NCI-H526 (cell line): ENCODE results near the gene HRH1.
"Not testable (repeated sequence)": the region's sequence is repeated elsewhere in the genome, so short reads cannot be mapped to it uniquely, and the experiment has no call there.

Experiments used
- DNase-seq, 2 experiments: peaks; one replicate each; lab custom pipeline; 2025; lab: John Stamatoyannopoulos, UW

The HRH1 gene, protein sequence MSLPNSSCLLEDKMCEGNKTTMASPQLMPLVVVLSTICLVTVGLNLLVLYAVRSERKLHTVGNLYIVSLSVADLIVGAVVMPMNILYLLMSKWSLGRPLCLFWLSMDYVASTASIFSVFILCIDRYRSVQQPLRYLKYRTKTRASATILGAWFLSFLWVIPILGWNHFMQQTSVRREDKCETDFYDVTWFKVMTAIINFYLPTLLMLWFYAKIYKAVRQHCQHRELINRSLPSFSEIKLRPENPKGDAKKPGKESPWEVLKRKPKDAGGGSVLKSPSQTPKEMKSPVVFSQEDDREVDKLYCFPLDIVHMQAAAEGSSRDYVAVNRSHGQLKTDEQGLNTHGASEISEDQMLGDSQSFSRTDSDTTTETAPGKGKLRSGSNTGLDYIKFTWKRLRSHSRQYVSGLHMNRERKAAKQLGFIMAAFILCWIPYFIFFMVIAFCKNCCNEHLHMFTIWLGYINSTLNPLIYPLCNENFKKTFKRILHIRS

DNA sequence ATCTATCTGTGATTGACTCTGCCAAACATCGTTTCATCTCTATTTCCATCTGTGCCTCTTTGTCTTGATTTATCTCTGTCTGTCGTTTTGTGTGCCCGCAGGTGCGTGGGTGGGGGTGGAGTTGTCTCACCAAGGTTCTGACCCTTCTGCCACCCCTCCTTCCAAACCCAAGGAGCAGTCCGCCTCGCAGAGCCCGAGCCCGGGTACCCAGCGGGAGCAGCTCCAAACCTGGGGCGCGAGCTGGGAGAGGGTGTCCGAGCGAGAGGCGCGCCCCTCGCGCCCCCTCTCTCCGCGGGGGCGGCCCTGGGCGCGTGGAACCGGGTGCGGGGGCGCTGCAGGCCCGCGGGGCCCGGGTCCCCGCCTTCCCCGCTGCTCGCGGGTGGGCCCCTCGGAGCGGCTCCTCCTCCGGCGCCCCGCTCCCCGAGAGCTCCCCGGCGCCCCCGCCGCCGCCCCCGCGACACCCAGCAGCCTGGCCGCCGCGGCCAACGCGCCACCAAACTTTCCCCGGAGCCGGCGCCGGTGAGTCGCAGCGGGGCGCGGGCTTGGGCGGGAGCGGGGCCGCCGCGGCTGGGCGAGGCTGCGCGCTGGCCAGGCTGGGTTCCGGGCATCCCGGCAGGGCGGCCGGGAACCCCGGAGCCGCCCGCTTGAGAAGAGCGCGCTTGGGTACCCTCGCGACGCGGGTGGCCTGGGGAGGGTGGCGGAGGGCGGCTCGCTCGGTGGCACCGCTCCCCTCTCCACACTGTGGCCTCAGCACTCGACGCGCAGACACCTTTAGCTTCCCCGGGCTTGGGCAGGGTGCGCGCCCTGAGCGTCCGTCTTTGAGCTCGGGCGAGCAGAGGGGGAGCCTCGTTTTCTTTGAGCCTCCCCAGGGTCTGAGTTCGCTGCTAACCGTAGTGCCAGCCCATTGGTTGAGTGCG, at the start of gene HRH1:
TSS of gene HRH1 (plus strand) at position 458 of the 917 bp plus-strand sequence. CDS start 104,545 bp downstream, outside the sequence.
- DNase-seq, result peak in 1 of 2 experiments; percentile 36

DNA sequence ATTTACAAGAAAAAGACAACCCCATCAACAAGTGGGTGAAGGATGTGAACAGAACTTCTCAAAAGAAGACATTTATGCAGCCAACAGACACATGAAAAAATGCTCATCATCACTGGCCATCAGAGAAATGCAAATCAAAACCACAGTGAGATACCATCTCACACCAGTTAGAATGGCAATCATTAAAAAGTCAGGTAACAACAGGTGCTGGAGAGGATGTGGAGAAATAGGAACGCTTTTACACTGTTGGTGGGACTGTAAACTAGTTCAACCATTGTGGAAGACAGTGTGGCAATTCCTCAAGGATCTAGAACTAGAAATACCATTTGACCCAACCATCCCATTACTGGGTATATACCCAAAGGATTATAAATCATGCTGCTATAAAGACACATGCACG, 41.0 kb upstream of the HRH1 start:
- DNase-seq, result not testable (repeated sequence)

DNA sequence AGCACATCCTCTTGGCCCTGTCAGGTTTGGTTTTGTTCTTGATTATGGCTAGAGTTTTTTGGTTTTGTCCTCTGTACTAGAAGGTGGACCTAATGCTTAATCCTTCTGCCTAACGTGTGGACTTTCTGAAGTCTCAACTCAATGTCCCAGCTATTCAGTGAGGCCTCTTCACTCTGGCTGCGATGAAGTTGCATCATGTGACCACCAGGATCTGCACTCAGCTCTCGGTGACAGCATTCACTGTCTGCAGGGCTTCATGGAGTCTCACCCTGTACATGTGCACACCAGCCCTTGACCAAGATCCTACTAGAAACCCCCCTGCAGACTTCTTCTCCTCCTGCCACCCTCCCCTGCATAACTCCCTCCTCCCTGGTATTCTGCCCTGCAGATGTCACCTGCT, 38.7 kb upstream of the HRH1 start:
- DNase-seq, result no peak

DNA sequence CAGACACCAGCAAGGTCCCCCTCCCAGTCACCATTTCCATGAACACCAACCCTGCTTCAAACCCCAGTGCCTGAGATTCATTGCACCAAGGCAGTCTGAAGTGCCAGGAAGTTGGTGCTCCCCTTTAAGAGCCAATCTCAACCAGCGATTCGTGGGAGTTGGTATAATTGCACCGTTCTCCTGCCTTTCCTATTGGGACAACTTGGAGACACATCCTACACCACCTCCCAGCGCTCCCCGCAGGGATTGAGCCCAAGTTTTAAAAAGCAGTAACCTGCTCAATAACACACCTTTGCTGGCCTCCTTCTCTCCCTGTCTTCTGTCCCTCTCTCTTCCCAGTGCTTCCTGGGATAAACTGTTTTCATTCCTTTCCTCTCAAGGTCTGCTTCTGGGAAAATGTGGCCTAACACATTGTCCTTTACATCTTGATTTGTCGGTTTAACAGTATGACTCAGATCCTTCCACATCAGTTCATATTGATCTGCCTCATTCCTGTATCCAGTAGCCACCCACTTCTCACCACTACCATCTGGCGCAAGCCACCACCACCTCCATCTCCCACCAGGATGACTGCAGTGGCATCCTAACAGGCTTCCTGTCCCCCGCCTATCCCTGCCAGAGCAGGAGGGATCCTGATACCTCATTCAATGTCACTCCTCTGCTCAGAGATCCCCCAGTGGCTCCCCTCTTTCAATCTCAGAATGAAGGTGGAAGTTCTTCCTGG, 37.8 kb upstream of the HRH1 start:
- no peak for DNase-seq

DNA sequence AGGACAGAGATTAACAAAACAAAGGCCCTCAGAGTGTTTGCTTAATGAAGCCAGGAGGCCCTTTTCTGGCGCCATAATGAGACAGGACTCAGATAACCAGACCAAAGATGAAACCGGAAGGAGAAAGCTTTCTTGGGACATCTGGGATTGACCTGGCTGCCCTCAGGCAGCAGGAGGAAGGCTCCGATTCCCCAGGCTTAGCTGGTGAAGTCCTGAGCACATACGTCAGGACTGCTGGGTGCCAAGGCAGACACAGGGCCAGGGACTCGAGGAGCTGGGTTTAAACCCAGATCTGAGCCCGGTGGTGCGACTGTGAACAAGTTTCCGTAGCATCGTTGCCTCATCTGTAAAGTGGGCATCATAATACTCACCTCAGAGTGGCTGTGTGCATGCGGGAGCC, 36.7 kb upstream of the HRH1 start:
- DNase-seq, result no peak

DNA sequence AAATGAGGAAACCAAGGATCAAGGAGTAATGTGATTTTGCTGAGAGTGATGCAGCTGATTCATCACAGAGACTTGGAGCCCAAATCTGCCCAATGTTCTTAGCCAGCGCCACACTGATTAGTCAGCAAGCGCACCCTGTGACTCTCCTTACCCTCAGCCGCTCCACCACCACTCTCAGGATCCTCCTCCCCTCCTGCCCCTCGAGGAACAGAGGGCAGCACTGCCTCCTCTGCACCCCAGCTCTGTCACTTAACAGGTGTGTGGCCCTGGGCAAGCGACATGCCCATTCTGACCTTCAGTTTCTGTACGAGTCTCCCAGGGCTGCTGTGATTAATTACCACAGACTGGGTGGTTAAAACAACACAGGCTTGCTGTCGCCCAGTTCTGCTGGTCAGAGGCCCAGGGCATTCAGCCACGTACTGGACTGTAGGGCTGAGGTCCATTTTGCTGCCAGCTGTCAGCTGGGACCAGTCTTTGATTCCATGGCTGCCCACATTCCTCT, 36.1 kb upstream of the HRH1 start:
- DNase-seq, result no peak

DNA sequence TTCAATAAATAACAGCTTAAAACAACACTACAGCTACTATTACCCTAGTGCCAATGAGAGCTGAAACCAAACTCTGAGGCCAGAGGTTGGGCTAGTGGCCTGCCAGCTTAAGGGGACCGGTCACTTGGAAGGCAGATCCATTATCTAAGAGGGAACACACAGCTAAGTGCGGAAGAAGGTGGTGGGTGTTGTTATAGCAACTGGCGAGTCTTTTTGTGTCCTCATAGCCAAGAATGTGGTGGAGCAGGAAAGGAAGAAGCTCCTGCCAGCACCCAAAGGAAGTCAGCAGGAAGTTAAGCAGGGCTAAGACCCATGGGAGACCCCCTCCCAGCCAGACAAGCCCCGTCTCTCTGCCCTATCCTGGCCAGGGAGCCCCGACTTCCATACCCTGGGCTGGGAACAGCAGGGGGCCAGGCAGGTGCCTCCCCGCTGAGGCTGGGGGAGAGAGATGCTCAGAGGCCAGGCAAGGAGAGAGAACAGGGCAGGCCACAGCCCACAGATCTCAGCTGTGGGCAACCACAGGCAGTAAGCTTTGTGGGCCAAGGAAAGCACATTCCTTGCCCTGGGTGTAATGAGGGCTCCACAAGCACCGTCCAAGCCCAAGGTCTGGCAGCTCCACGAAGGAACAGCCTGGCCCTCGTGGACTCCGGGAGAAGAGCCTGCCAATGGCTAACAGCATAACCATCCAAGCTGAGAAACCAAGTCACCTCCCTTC, 34.0 kb upstream of the HRH1 start:
- DNase-seq, result no peak

DNA sequence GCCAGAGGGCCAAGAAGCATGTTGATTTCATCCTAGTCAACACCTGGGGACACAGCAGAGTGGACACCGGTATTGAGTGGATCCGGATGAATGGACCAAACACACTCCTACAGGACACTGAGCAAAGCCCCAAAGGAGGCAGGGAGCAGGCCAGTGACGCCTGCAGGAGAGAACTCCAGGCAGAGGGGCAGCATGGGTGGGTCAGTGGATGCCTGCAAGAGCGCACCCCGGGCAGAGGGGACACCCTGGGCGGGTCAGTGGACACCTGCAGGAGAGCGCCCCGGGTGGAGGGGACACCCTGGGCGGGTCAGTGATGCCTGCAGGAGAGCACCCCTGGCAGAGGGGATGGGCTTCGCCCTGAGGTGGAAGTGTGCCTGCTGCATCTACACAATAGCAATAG, 27.6 kb upstream of the HRH1 start:
- no peak for DNase-seq

DNA sequence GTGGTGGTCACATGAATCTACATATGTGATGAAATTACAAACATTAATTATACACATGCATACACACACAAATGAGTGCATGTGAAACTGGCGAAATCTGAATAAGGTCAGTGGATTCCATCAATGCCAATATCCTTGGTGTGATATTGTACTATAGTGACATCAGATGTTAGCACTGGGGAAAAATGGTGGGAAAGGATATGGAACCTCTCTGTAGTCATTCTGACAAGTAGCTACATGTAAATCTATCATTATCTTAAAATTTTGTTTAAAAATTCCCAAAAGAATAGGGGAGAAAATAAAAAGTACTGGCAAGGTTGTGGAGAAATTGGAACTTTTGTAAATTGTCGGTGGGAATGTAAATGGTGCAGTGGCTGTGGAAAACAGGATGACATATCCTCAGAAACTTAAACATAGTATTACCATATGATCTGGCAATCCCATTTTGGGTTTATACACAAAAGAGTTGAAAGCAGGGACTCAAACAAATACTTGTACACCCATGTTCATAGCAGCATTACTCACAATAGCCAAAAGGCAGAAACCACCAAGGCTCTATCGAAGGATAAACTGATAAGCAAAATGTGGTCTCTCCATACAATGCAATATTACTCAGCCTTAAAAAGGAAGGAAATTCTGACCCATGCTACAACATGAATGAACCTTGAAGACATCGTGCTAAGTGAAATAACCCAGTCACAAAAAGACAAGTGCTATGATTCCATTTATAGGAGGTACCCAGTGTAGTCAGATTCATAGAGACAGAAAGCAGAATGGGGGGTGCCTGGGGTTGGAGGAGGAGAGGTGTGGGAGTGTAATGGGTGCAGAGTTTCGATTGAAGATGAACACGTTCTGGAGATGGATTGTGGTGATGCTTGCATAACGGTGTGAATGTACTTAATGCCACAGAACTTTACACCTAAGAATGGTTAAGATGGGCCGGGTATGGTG, 25.3 kb upstream of the HRH1 start:
- no peak for DNase-seq

DNA sequence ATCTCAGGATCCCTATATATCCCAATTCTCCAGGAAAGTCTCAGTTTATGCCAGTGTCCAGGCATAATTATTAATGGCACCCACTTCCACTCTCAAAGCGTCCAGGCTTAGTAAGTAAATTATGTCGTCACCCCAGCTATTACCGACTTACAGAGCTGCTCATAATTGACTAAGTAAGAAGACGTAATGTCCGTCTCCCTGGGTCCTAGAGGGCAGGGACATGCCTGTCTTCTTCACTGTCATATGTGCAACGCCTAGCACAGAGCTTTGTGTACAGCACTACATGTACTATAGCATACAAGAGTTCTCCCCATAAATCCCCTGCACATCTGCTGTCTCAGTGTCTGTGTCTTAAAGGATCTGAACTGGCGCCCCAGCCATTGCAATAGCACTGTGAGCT, 23.9 kb upstream of the HRH1 start:
- no peak for DNase-seq

DNA sequence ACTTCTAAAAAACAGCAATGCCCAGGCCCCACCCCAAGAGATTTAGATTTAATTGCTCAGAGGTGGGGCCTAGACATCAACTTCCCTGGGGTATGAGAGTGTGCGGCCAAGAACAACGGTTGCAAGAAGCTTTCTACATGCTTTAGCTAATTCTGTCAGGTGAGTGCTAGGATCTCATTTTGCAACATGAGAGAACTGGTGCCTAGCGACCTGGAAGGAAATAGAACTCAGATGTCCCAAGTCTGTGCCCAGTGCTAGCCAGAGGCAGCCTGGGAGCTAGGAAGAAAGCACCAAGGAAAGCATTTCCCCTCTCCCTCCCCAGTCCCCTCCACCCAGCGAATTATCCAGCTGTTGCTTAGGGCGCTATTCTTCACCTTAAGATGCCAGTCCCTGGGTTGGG, 22.9 kb upstream of the HRH1 start:
- DNase-seq, result no peak

DNA sequence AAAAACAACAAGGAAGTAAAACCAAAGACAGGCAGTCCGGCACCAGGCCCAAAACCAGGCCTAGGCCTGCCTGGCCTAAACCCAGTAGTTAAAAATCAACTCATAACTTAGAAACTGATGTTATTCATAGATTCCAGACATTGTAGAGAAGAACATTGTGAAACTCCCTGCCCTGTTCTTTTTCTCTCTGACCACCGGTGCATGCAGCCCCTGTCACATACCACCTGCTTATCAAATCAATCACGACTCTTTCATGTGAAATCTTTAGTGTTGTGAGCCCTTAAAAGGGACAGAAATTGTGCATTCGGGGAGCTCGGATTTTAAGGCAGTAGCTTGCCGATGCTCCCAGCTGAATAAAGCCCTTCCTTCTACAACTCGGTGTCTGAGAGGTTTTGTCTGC, 22.4 kb upstream of the HRH1 start:
- not testable (repeated sequence) for DNase-seq

DNA sequence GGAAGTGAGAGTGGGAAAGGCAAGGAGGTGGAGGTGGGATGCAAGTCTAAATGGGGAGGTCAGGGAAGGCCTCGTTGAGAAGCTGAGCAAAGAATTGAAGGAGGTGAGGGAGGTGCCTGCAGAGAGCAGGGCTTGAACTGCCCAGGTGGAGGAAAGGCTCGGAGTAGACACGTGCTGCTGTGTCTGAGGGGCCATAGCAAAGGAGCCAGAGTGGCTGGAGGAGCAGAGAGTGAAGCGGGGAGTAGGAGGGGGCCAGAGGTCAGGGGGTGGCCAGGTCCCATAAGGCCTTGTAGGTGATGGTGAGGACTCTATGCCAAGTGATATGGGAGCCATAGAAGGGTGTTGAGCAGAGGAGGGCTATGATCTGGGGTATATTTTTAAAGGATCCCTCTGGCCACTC, 21.4 kb upstream of the HRH1 start:
- no peak for DNase-seq

DNA sequence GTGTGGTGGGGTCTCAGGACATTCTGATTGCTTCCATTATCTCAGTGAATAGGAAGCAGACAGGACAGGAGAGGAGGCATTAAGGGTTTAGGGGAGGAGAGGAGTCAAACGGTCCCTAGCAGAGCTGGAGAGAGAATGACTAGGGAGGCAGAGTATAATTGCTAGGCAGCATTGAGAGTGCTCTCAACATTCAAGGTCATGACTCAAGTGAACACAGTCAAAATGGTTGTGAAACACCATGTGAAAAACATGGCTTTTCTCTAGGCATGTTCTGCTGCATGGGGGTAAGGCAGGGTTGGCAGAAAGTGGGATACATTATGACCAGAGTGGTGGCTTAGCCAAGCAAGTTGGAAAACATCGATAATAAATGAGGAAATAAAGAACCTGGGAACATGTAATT, 19.5 kb upstream of the HRH1 start:
- DNase-seq, result no peak

DNA sequence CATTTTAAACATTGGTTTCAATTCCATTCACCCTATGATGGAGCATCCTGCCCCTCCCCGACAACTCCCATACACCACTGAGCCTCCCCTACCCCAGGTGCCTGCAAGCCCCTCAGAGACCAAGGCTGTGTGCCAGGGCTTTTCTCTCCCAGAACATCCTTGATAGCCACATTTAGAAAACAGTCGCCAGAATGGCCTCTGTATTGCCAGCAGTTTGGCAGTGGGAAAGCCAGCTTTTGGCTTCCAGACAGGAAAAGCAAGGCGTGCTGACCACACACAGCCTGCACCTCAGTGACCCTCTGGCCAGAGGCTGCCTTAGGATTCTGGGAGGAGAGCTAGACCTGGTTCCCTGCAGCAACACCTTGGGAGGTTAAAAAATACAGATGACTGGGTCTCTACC, 18.2 kb upstream of the HRH1 start:
- no peak for DNase-seq

DNA sequence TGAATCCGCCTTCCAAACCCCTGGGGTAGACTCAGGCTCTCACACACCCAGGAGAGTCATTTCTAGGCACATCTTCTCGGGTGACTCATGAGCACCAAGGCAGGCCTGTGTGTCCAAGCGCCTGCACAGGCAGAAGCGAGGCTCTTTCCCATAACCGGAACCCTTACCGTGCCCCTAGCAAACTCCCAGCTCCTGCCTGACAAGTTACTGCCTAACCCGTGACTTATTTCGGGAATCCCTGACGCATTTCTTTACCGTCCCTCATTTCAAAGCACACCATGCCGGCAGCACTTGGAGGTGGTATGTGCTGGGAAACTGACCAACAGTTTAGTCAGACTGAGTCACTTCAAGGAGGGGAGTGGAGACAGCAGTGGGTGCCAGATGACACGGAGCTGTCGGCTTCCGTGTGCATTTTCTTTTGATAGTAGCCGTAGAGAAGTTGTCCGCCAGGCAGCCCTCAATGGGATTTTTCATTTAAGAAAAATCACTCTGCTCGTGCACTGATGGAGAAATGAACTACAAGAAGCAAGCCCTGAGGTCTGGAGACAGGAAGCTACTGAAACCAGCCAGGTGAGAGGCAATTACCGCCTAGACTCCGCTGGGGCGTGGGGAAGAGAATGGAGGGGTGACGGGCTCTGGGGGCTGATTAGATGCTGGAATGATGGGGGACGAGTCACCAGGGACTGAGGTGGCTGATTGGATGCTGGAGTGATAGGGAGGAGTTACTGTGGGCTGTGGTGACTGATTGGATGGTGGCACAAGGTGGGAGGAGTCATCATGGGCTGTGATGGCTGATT, 17.3 kb upstream of the HRH1 start:
- DNase-seq, result peak; percentile 60 to 74

DNA sequence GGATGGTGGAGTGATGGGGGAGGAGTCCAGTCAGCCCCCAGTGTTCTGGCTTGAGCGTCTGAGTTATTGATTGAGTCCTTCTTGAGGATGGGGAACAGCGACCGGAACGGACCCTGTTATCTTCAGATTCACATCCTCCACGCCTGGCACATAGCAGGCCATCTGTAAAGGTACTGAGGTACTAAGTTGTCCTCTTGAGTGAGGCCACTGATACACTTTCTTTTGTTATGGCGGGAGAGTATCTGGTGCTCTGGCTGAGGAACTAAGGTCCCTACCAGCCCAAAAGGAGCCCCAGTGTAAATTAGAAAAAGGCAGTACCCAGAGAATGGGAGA, 16.7 kb upstream of the HRH1 start:
- DNase-seq, result no peak

DNA sequence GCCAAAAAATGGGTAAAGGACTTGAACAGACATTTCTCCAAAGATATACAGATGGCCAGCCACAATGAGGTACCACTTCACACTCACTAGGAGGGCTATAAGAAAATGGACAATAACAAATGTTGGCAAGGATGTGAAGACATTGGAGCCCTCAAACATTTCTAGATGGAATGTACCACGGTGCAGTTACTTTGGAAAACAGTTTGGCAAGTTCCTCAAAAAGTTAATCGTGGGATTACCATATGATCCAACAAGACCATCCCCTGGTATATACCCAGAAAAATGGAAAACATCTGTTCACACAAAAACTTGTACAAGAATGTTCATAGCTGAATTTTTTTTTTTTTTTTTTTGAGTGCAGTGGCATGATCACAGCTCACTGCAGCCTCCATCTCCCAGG, 15.9 kb upstream of the HRH1 start:
- no peak for DNase-seq

DNA sequence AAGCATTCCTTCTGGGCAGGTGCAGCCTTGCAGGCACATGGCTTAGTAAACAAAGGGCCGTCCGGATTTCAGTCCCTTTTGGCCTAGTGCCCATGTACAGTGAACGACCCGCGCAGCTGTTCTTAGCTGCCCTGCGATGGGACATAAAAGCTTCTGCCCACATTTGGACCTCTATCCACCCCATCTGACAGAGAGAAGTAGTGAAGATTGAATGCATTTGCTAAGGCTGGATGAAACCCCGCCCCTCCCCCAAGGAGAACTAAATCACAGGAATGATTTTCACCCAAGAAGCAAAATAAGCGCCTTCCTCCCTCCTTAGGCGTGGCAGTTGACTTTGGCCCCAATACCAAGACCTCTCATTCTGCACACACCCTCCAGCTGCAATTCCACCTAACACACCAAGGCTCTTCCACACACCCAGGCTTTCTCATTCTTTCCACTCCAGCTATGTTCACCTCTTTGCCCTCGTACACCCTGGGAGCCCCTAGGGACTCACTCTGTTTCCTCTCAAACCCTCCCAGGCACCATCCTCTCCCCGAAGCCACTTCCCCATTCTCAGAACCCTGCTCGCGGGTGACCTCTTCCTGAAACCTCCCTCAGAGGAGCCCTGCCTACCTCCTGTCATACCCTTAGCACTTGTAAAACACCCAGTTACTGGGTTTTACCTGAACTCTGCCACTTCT, 14.1 kb upstream of the HRH1 start:
- no peak for DNase-seq
